ENCODE data around the gene THAP7. TPM values are rescaled to one million over a fixed set of nuclear protein-coding genes. Genes with fewer than 3 reads are reported as not detected.

The THAP7 gene
- total RNA-seq, 1 donor from 2014 or later, result 34.9 TPM

GRCh38 chr22:20994128-20994901 is 7.6 kb downstream of the THAP7 start:
- no peaks in the 10 kb centered on the region for H3K9me3 ChIP-seq
- no peak overlapping the region for H3K27ac ChIP-seq
- intact Hi-C loops (cut with DNase I), result no loop called here
- H3K4me3 ChIP-seq, result no peak overlapping the region
- peaks cover under 1% of the 10 kb centered on the region for H3K4me1 ChIP-seq
- no peaks in the 10 kb centered on the region for H3K27me3 ChIP-seq
- TF ChIP-seq CTCF (IDR thresholded peaks at IDR 0.05) (no peak), POLR2AphosphoS5 (IDR thresholded peaks at IDR 0.05; ENCODE audit: insufficient read depth in 1 of 2, low read depth in 1 of 2) (no peak), POLR2A (IDR thresholded peaks at IDR 0.05) (no peak)
- no peak for DNase-seq (ENCODE audit: extremely low spot score in 2 of 2)
- H3K36me3 ChIP-seq, result peaks cover 0 to 36% of the 10 kb centered on the region in 2 donors

GRCh38 chr22:20993304-20994127 is 8.4 kb downstream of the THAP7 start:
- intact Hi-C loops (cut with DNase I), result no loop called here
- DNase-seq (ENCODE audit: extremely low spot score in 2 of 2), result no peak
- no peak for TF ChIP-seq CTCF (IDR thresholded peaks at IDR 0.05)
- TF ChIP-seq POLR2A (IDR thresholded peaks at IDR 0.05), result no peak
- TF ChIP-seq POLR2AphosphoS5 (IDR thresholded peaks at IDR 0.05; ENCODE audit: insufficient read depth in 1 of 2, low read depth in 1 of 2), result no peak
- Histone ChIP-seq H3K27me3 (no peaks in the 10 kb centered on the region), H3K4me1 (no peaks in the 10 kb centered on the region), H3K4me3 (no peak overlapping the region), H3K36me3 (peaks cover 0 to 33% of the 10 kb centered on the region in 2 donors), H3K9me3 (no peaks in the 10 kb centered on the region), H3K27ac (no peak overlapping the region)

- Histone ChIP-seq H3K4me3 (no peak overlapping the region), H3K4me1 (no peaks in the 10 kb centered on the region), H3K27me3 (no peaks in the 10 kb centered on the region), H3K27ac (no peak overlapping the region), H3K36me3 (peaks cover 0 to 33% of the 10 kb centered on the region in 2 donors), H3K9me3 (no peaks in the 10 kb centered on the region)
- DNase-seq (ENCODE audit: extremely low spot score in 2 of 2), result no peak
- TF ChIP-seq POLR2A (IDR thresholded peaks at IDR 0.05) (no peak), CTCF (IDR thresholded peaks at IDR 0.05) (no peak), POLR2AphosphoS5 (IDR thresholded peaks at IDR 0.05; ENCODE audit: insufficient read depth in 1 of 2, low read depth in 1 of 2) (no peak)
- intact Hi-C loops (cut with DNase I), result no loop called here
Measured at GRCh38 chr22:20992456-20993303, 9.2 kb downstream of the THAP7 start.

- Histone ChIP-seq H3K27ac (no peak overlapping the region), H3K4me3 (no peak overlapping the region), H3K27me3 (no peaks in the 10 kb centered on the region), H3K4me1 (no peaks in the 10 kb centered on the region), H3K36me3 (peaks cover 0 to 32% of the 10 kb centered on the region in 2 donors), H3K9me3 (no peaks in the 10 kb centered on the region)
- intact Hi-C loops (cut with DNase I), result no loop called here
- no peak for TF ChIP-seq POLR2AphosphoS5 (IDR thresholded peaks at IDR 0.05; ENCODE audit: insufficient read depth in 1 of 2, low read depth in 1 of 2)
- no peak for TF ChIP-seq POLR2A (IDR thresholded peaks at IDR 0.05)
- no peak for TF ChIP-seq CTCF (IDR thresholded peaks at IDR 0.05)
- DNase-seq (ENCODE audit: extremely low spot score in 2 of 2), result no peak
Measured at GRCh38 chr22:20992056-20992442, 9.9 kb downstream of the THAP7 start.
